CD4-positive, alpha-beta T cell treated with Interleukin-4 for 1 hour (primary cell): ENCODE results near the gene DNASE1L1.

Experiments
- DNase-seq, 2 donors: peaks; one replicate each; pipeline ENCODE4 v3.0.0-alpha.2; 2020 to 2022

DNASE1L1 gene

GRCh38 chrX:154380787-154381186 lies 28.3 kb downstream of the DNASE1L1 start:
- no peak for DNase-seq

DNA sequence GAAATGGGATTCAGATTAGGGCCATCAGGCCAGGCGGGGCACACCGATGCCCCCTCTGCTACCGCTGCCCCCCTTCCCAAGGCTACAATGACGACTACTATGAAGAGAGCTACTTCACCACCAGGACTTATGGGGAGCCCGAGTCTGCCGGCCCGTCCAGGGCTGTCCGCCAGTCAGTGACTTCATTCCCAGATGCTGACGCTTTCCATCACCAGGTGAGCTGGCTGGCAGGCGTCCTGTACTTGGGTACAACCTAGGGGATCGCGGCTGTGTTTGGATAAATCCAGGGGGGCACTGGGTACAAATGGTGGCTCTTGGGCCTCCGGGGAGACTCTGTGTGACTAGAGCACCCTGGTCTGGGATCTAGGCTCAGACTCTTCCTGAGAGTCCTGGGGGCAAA lies 28.9 kb downstream of the DNASE1L1 start:
- peak in 1 of 2 donors; percentile 0 for DNase-seq

- DNase-seq, result no peak
Observed at GRCh38 chrX:154379569-154379951, 29.5 kb downstream of the DNASE1L1 start.

- peak; percentile 98 to 99 for DNase-seq
Observed at GRCh38 chrX:154378799-154379568, 30.1 kb downstream of the DNASE1L1 start, which contains the start of gene EMD. TSS of gene EMD (plus strand) at chrX:154379295. CDS start at chrX:154379485, 190 bp downstream.

DNA sequence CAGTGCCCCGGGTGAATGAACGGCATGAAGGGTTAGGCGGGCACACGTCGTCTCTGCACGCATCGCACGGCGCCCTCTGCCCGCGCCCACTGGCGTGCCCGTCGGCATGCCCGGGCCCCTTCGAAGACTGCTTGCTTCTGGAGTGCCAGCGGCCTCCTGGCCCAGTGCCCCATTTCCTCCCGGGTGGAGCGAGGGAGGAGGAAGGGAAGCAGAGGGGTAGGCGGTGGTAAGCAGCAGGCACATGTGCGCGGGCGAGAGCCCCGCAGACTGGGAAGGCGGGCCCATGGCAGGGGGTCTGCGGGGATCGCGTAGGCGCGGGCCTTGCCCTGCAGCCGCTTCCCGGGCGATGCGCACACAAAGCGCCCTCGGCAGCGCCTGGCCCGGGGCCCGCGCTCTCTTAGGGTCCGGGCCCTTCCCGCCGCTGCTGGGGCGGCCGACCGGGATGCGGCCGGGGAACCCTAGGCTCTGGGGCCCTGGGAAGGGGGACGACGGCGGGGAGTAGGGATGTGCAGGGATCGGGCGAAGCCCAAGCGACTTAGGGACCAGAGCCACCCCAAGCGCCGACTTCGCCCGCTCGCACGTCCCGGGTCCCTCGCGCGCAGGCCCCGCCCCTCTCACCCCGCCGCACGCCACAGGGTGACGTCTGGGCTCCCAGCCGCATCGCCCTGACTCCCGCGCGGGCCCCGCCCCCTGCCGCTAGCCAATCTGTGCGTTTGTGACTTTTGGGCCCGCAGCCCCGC lies 30.8 kb downstream of the DNASE1L1 start:
- peak; percentile 43 to 53 for DNase-seq

DNA sequence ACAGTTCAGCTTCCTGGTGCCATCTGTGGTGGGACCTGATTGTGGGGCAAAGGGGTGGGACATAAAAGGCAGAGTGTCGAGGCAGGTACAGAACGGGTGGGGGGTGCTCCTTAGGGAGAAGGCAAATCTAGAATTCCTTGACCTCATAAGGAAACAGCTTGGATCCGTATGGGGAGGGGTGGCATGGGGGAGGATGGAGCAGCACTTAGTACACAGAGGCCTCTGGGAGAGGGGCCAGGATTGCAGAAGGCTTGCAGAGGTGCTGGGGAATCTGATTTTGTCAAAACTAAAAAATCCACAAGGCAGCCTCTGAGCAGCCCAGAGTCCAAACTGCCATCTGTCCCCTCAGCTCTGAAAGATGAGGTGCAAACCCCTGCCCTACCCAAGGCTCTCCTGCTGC lies 32.3 kb downstream of the DNASE1L1 start:
- DNase-seq, result no peak

DNA sequence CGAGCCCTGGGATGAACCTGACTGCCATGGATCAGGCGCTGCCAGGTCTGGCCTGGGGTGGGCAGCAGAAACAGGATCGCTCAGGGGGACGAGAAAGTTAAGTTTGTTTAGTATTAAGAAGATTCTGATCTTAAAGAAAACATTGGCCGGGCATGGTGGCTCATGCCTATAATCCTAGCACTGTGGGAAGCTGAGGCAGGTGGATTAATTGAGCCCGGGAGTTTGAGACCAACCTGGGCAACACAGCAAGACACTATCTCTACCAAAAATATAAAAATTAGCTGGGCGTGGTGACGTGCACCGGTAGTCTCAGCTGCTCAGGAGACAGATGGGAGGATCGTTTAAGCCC lies 33.9 kb downstream of the DNASE1L1 start:
- no peak for DNase-seq

DNA sequence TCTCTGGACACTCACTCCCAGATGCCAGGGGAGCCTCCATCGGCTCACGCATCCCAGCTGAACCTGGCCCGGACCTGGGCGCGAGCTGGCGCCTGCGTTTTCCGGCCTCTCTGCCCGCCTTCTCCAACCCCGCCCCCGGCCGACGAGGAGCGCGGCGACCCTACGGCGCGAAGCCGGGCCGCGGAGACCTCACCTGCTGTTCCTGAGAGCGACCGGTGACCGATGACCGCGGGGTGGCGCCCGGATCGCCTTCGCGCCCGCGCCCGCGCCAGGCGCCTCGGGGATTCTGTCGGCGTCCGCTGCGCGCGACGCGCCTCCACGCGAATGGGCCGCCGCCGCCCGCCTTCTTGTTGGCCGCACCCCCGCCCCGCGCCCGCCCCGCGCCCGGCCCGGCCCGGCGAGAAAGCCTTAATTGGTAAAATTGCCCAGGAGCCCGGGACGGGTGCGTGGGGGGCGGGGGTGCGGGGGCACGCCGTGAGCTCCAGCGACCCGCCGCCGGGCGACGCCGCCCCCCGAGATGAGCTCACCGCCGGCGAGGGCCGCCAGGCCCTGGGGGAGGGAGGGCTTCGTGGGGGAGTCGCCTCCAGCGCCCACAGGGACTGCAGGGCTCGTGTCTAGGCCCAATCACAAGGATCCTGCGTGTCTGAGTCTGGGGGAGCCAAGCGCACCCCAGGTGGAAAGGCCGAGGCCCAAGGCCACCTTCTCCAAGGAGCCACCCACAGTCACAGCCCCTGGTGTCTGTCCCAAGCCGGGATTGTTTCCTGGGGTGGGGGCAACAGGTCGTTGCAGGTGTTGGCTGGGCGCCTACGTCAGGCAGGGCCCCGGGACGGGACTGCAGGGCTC lies 34.5 kb downstream of the DNASE1L1 start, which contains the start of gene FLNA:
Gene FLNA (minus strand): TSS at position 322 of the 843 bp plus-strand sequence. CDS start 3,389 bp downstream, outside the sequence.
- peak; percentile 41 to 47 for DNase-seq

DNA sequence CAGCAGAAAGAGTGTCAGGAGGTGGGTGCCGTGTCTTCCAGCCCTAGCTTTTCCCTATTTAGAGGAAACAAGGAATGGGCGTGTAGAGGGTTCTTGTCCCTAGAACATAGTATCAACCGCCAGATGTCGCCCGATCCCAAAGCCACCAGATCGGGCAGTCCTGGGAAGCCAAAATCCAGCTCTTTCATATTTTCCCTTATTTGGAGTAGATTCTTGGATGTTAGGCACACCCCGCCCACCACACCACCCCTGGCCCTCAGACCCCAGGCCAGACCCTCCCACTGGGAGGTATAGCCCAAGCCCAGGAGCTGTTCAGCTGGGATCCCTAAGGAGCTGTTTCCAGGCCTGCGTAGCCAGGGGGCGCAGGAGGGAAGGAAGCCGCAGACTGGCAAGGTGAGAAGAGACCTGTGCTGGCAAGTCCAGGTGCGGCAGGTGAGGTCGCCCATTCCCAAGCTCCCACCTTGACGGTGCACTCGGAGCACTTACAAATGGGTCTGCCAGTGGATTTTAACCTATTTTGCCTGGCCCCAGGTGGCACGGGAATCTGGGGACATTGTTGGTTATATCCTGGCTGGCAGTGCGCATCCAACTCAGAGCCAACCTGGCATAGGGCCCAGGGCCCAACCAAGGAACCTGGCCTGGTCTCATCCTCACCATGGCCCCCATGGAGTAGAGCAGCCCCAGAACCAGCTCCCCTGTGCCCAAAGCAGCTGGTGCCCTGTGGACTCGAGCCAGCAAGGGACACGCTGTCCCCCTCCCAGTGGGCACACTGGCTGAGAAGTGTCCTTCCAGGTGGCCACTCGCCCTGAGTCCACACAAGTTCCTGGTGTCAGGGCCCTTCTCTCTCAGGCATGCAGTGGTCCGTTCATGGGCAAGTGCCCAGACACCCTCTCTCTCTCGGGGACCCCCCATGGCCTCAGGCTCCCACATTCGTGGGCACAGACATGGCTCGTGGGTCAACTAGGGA lies 35.4 kb downstream of the DNASE1L1 start:
- DNase-seq, result peak in 1 of 2 donors; percentile 39

GRCh38 chrX:154372612-154373022 lies 36.4 kb downstream of the DNASE1L1 start:
- DNase-seq, result peak; percentile 53 to 61

- no peak for DNase-seq
Observed at GRCh38 chrX:154371789-154372300, 37.2 kb downstream of the DNASE1L1 start.

DNA sequence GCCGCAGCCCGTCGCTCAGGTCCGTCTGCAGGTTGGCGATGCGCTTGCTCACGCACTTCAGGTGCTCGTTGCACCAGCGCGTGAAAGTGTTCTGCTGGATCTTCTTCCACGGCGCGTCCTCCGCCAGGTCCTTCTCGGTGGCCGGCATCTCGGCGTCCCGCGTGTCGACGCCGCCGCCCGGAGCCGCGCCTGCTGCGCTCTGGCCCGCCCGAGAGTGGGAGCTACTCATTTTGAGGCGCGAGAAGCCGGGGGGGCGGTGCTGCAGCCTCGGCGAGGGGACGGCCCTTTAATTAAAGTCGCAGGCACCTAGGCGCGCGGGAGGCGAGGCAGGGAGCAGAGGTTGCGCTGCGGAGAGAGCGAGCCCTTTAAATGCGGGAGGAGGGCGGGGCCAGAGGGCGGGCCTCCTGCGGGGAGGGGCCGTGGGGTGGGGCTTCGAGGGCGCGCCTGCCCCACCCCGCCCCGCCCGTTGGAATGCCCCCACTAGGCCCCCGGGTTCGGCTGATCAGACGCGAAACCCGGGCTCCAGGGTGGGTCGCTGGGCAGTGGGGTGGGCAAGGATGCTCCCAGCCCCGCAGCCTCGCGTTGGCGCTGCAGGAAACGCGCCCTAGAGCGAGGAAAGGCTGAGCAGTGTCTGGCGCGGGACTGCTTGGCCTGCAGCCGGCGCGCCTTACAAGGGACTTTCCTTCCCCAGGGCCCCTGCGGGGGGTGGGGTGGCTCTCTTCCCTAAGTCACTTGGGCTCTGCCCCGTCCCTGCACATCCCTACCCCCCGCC lies 37.9 kb downstream of the DNASE1L1 start:
- peak; percentile 95 for DNase-seq

DNA sequence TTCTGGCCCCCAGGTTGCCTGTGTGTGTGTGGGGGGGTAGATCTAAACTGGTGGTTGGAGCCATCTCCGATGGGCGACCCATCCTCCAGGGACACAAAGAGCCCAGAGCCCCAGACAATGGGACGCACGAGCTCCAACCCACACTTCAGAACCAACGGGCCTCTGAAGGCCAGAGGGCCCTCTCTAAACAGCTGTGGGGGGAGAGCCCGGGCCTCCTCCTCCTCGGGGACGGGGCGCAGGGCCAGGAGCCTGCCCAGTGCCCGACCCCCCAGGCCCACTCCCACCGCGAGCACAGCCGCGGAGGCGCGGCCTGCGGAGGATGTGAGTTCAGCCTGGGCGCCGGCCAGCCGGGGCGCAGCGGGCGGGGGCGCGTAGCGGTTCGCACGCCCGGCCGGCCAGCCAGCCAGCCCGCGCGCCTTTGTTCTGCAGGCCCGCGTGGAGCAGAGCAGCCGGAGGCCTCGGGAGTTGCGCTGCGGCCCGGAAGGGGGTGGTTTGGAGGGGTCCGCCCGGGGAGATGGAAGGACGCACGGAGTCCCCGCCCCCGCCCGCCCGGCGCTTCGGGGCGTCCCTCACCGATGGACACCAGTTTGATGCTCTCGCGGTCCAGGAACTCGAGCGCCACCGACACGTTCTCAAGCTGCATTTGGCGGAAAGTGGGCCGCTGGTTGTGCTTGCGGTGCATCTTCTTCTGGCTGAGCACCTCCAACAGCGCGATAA lies 38.6 kb downstream of the DNASE1L1 start:
- DNase-seq, result no peak

GRCh38 chrX:154369449-154370299 lies 39.4 kb downstream of the DNASE1L1 start:
- DNase-seq, result peak; percentile 79 to 81

- peak; percentile 95 to 97 for DNase-seq
Observed at GRCh38 chrX:154368630-154369448, 40.2 kb downstream of the DNASE1L1 start.

DNA sequence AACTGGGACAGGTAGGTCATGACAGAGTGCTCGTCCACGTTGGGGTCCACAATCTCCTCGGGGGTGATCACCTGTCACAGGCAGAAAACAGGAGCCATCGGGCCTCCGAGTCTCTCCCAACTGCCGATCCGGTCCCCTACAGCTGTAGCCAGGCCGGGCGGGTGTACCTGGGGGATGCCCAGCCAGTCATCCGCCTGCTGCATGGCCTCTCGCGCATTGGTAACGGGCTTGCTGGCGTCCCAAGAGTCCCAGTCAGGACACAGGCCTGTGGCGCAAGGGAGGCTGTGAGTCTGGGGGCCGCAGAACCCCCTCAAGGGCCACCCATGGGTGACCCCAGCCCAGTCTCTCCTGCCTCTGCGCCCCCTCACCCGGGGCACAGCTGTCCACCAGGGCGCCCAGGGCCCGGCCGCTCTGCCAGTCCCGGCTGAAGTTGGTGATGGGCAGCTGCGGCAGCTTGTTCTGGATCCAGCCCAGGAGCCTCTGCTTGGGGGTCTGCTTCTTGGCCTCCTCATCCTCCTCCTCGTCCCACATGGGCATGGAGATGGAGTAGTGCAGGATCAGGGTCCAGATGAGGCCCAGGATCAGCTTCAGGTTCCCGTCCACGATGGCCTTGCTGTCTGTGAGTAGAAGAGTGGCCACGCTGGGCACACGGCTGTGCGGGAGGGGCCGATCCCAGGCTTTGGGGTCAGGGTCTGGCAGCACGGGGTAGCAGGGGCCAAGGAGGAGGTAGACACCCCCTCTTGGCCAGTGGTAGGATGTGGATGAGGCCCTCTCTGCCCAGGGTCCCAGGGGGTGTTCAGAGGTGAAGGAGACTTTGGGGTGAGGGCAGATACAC lies 41.4 kb downstream of the DNASE1L1 start:
- DNase-seq, result no peak

- DNase-seq, result no peak
Observed at GRCh38 chrX:154366666-154367055, 42.4 kb downstream of the DNASE1L1 start.
